Natural killer cell (primary cell): ENCODE data around the gene USP34. TPM values are rescaled to one million over a fixed set of nuclear protein-coding genes. Genes with fewer than 3 reads are reported as not detected.

Source experiments
- ATAC-seq, 3 donors: fragments of 150-1000 bp in 2 of 3; fragments of 200-7000 bp in 1 of 3; cut with Tn5 transposase; 1 replicate in 1 of 3; 2 replicates in 2 of 3; pipeline ENCODE4 v1.10.0; 2021; ENCODE audit warnings: mild to moderate bottlenecking in 2 of 3, moderate library complexity in 2 of 3
- DNase-seq, 2 donors: peaks; one replicate each; pipeline versions ENCODE4 v3.0.0 to v3.0.0-alpha.2; 2013 to 2021; ENCODE audit warnings: mixed read lengths in 1 of 2
- H3K27ac ChIP-seq: one replicate; pipeline ENCODE4 v1.5.1; 2013; ENCODE audit warnings: mild to moderate bottlenecking, low read length
- H3K27me3 ChIP-seq: one replicate; pipeline ENCODE4 v1.6.1; 2013; ENCODE audit warnings: low read length; ENCODE audit not compliant: control insufficient read depth, insufficient read depth
- H3K36me3 ChIP-seq: one replicate; pipeline ENCODE4 v1.6.1; 2013; ENCODE audit warnings: low read length; ENCODE audit not compliant: control insufficient read depth, insufficient read depth
- H3K4me1 ChIP-seq: one replicate; pipeline ENCODE4 v1.6.1; 2013; ENCODE audit warnings: low read length; ENCODE audit not compliant: control insufficient read depth, insufficient read depth
- H3K4me3 ChIP-seq: one replicate; pipeline ENCODE4 v1.5.1; 2013; ENCODE audit warnings: low read length
- H3K9me3 ChIP-seq: one replicate; pipeline ENCODE4 v1.6.1; 2013; ENCODE audit warnings: low read length; ENCODE audit not compliant: control insufficient read depth, insufficient read depth
- H3K27ac Mint-ChIP-seq, 2 donors: one replicate each; pipeline ENCODE4 v1.8.0; 2022; ENCODE audit warnings: mild to moderate bottlenecking in 2 of 2, mixed read lengths in 2 of 2, moderate library complexity in 1 of 2
- H3K27me3 Mint-ChIP-seq, 2 donors: one replicate each; pipeline ENCODE4 v1.8.0; 2022; ENCODE audit warnings: low read depth in 2 of 2, mixed read lengths in 2 of 2
- H3K36me3 Mint-ChIP-seq: one replicate; pipeline ENCODE4 v1.8.0; 2022; ENCODE audit warnings: mixed read lengths
- H3K4me1 Mint-ChIP-seq, 2 donors: one replicate each; pipeline ENCODE4 v1.8.0; 2022; ENCODE audit warnings: mixed read lengths in 2 of 2
- H3K4me3 Mint-ChIP-seq: one replicate; pipeline ENCODE4 v1.8.0; 2022; ENCODE audit warnings: mild to moderate bottlenecking, moderate library complexity, mixed read lengths
- H3K9me3 Mint-ChIP-seq, 2 donors: one replicate each; pipeline ENCODE4 v1.8.0; 2022; ENCODE audit warnings: mixed read lengths in 2 of 2
- WGBS: methylation state at CpG from one replicate; pipeline ENCODE4 v1.1.7; 2013; ENCODE audit warnings: missing lambda C conversion rate; ENCODE audit not compliant: insufficient coverage; 5-methylcytosine and 5-hydroxymethylcytosine counted together
- intact Hi-C: fragments of 100-400 bp; cut with micrococcal nuclease; formaldehyde crosslinking; loops from one replicate; pipeline ENCODE4 v1.14.2; 2022
- total RNA-seq, 4 donors: library from RNA; stranded (reverse); fragments of 120-200 nt in 1 of 4; gene quantifications; one replicate each; pipeline versions ENCODE4 v1.2.3 to v1.2.4, GENCODE V29; 2013 to 2022
- TF ChIP-seq, protein P1 (sequence below): fragments of 200-600 bp; IDR thresholded peaks from one replicate; pipeline ENCODE4 v1.8.0; 2022; ENCODE audit warnings: antibody characterized with exemption

USP34 gene
- total RNA-seq, 3 donors from 2014 or later (not counting 1 experiment from before 2014, with no cell fraction given) = 184 to 204 (median 199) TPM

DNA sequence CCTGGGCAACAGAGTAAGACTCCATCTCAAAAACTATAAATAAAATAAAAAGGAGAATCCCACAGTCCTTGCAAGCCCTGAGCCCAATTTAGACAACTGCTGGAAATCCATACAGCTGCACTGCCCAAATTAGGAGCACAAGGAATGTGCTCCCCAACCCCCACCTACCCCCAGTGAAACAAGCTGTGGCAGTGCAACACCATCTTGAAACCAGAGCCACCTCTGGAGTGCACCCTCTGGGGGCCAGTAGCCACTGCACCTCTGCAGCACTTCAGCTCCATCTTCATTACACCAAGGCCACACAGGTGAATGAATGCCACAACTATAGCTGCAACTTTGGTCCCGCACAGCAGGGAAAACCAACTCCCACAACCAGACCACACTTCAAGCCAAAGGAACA lies 37.3 kb downstream of the USP34 start:
- Histone ChIP-seq H3K27me3 (no peaks in the 10 kb centered on the region), H3K4me1 (peaks cover 37% of the 10 kb centered on the region), H3K9me3 (no peaks in the 10 kb centered on the region), H3K4me3 (no peak overlapping the region), H3K27ac (no peak overlapping the region), H3K36me3 (no peaks in the 10 kb centered on the region)
- no peak for ATAC-seq
- Mint-ChIP-seq H3K9me3 (no peaks in the 10 kb centered on the region), H3K4me3 (no peak overlapping the region), H3K27ac (peak overlapping the region; percentile 60 to 76), H3K36me3 (no peaks in the 10 kb centered on the region), H3K4me1 (peaks cover 61 to 67% of the 10 kb centered on the region in 2 donors), H3K27me3 (no peaks in the 10 kb centered on the region)
- TF ChIP-seq, protein P1, sequence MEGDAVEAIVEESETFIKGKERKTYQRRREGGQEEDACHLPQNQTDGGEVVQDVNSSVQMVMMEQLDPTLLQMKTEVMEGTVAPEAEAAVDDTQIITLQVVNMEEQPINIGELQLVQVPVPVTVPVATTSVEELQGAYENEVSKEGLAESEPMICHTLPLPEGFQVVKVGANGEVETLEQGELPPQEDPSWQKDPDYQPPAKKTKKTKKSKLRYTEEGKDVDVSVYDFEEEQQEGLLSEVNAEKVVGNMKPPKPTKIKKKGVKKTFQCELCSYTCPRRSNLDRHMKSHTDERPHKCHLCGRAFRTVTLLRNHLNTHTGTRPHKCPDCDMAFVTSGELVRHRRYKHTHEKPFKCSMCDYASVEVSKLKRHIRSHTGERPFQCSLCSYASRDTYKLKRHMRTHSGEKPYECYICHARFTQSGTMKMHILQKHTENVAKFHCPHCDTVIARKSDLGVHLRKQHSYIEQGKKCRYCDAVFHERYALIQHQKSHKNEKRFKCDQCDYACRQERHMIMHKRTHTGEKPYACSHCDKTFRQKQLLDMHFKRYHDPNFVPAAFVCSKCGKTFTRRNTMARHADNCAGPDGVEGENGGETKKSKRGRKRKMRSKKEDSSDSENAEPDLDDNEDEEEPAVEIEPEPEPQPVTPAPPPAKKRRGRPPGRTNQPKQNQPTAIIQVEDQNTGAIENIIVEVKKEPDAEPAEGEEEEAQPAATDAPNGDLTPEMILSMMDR = no peak
- no peak for DNase-seq
- 70% methylated on average over 1 of the region's 1 CpG for WGBS
- intact Hi-C loops = no loop called here

DNA sequence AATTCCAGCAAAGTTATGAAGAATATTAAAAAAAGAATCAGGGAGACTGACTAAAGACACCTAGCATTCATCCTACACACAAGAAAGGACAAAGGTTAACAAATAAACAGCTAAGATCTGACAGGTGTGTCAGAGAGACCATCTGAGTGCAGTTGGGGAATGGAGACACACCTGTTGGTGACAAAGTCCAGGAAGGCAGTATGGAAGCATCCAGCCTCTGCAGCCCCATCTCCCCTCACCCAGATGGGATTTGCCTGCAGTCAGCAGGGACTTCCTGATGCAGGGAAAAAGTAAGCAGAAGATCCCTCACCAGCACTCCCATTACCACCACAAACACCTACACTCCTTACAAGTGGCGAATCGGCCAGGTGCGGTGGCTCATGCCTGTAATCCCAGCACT lies 37.9 kb downstream of the USP34 start:
- intact Hi-C loops = no loop called here
- peaks cover 60 to 66% of the 10 kb centered on the region in 2 donors for H3K4me1 Mint-ChIP-seq
- H3K27ac ChIP-seq = no peak overlapping the region
- H3K9me3 ChIP-seq = no peaks in the 10 kb centered on the region
- WGBS = 94% methylated on average over 3 of the region's 3 CpGs
- ATAC-seq (no peak), DNase-seq (no peak)
- H3K4me3 ChIP-seq = no peak overlapping the region
- H3K27me3 Mint-ChIP-seq = no peaks in the 10 kb centered on the region
- peak overlapping the region; percentile 7 to 29 for H3K27ac Mint-ChIP-seq
- no peaks in the 10 kb centered on the region for H3K9me3 Mint-ChIP-seq
- TF ChIP-seq, protein P1 = no peak
- no peaks in the 10 kb centered on the region for H3K27me3 ChIP-seq
- no peaks in the 10 kb centered on the region for H3K36me3 Mint-ChIP-seq
- H3K4me1 ChIP-seq = peaks cover 33% of the 10 kb centered on the region
- H3K4me3 Mint-ChIP-seq = no peak overlapping the region
- no peaks in the 10 kb centered on the region for H3K36me3 ChIP-seq

DNA sequence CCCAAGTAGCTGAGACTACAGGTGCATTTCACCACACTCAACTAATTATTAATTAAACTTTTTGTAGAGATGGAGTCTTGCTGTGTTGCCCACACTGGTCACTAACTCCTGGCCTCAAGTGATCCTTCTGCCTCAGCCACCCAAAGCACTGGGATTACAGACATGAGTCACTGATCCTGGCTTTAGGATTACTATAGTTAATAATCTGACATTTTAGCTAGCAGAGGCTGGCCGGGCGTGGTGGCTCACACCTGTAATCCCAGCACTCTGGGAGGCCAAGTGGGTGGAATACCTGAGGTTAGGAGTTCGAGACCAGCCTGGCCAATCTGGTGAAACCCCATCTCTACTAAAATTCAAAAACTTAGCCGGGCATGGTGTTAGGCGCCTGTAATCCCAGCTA lies 39.5 kb downstream of the USP34 start:
- peak overlapping the region; percentile 62 to 67 for H3K27ac Mint-ChIP-seq
- H3K4me1 Mint-ChIP-seq = peaks cover 59 to 62% of the 10 kb centered on the region in 2 donors

More for the DNA sequence above, 39.5 kb downstream of the USP34 start:
- ATAC-seq (no peak), DNase-seq (no peak)
- Mint-ChIP-seq H3K36me3 (no peaks in the 10 kb centered on the region), H3K27me3 (no peaks in the 10 kb centered on the region), H3K9me3 (no peaks in the 10 kb centered on the region), H3K4me3 (no peak overlapping the region)
- Histone ChIP-seq H3K36me3 (no peaks in the 10 kb centered on the region), H3K9me3 (no peaks in the 10 kb centered on the region), H3K27ac (no peak overlapping the region), H3K4me3 (no peak overlapping the region), H3K4me1 (peaks cover 38% of the 10 kb centered on the region), H3K27me3 (no peaks in the 10 kb centered on the region)
- intact Hi-C loops = no loop called here
- 98% methylated on average over 5 of the region's 5 CpGs for WGBS
- TF ChIP-seq, protein P1 = no peak
